ENCODE measurements around the gene CAPN15. TPM values are rescaled to one million over a fixed set of nuclear protein-coding genes. Genes with fewer than 3 reads are reported as not detected.

Gene CAPN15
- total RNA-seq, 2 experiments from 2014 or later = 76.4 to 81.2 TPM

DNA sequence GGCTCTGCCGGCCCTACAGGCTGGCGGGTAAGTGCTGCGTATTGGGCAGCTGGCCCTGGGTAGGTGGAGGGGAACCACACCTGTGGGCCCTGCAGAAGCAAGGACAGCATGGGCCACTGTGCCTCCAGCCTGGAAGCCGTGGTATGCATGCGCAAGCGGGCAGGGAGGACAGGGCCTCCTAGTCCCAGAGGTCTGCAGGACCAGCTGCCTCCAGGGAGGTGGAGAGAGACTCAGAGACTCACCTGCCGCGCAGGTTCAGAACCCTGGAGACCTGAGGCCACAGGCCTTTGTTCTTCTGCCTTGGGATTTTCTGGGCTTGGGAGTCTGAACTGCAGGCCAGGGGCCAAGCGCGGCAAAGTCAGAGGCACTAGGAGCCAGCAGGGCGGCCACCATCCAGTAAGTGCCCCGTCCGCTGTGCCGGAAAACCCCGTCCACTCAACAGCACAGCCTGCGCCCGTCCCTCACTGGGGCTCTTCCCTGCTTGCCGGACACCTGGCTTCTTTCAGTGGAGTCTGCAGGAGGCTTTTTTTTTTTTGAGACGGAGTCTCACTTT is 53.5 kb downstream of the CAPN15 start:
- ChIA-PET CTCF (no interaction called here), POLR2A (interaction anchor here (0.9 kb wide), 1 partner anchor 30 kb away, joined by 3 read pairs; no protein-coding TSS in a partner anchor)
- intact Hi-C loops (cut with micrococcal nuclease) = loop anchor here (10.0 kb wide), 1 partner anchor 84 kb away; the partner anchor contains the start of gene RHOT2
- TF ChIP-seq, protein P1, sequence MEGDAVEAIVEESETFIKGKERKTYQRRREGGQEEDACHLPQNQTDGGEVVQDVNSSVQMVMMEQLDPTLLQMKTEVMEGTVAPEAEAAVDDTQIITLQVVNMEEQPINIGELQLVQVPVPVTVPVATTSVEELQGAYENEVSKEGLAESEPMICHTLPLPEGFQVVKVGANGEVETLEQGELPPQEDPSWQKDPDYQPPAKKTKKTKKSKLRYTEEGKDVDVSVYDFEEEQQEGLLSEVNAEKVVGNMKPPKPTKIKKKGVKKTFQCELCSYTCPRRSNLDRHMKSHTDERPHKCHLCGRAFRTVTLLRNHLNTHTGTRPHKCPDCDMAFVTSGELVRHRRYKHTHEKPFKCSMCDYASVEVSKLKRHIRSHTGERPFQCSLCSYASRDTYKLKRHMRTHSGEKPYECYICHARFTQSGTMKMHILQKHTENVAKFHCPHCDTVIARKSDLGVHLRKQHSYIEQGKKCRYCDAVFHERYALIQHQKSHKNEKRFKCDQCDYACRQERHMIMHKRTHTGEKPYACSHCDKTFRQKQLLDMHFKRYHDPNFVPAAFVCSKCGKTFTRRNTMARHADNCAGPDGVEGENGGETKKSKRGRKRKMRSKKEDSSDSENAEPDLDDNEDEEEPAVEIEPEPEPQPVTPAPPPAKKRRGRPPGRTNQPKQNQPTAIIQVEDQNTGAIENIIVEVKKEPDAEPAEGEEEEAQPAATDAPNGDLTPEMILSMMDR (IDR thresholded peaks at IDR 0.05) = no peak
- Mint-ChIP-seq H3K9me3 (no peaks in the 10 kb centered on the region), H3K27me3 (no peaks in the 10 kb centered on the region), H3K27ac (no peak overlapping the region), H3K36me3 (ENCODE audit: low read depth) (no peaks in the 10 kb centered on the region), H3K4me1 (ENCODE audit: low read depth) (peaks cover 3% of the 10 kb centered on the region), H3K4me3 (no peak overlapping the region)
- no peak for DNase-seq
- ATAC-seq = no peak

DNA sequence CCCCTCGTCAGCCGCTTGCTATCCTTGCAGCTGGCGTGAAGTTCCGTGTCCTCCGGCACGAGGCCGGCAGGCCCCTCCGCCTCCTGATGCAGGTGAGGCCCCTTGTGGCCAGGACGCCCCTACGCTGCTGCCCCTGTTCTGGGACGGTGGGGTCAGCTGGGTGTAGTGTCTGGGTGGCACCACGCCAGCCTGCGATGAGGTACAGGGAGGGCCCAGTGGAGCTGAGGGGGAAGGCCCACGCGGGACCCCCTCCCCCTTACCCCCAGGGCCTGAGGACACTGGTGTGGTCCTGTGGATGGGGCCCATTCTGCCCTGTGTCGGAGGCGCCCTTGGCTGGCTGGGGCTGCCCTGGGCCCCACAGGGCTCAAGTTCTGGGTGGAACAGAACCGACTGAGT is 54.7 kb downstream of the CAPN15 start:
- H3K9me3 Mint-ChIP-seq = no peaks in the 10 kb centered on the region
- no peak for ATAC-seq
- no peak overlapping the region for H3K27ac Mint-ChIP-seq
- H3K4me1 Mint-ChIP-seq (ENCODE audit: low read depth) = peaks cover 3% of the 10 kb centered on the region
- ChIA-PET POLR2A (interaction anchor here (0.6 to 1.4 kb wide), 2 partner anchors 42 to 60 kb away, joined by 3 read pairs; no protein-coding TSS in a partner anchor), CTCF (no interaction called here)
- intact Hi-C loops (cut with micrococcal nuclease) = loop anchor here (10.0 kb wide), 1 partner anchor 83 kb away; the partner anchor contains the start of gene RHOT2
- H3K36me3 Mint-ChIP-seq (ENCODE audit: low read depth) = peaks cover under 1% of the 10 kb centered on the region
- TF ChIP-seq, protein P1 (IDR thresholded peaks at IDR 0.05) = no peak
- H3K4me3 Mint-ChIP-seq = no peak overlapping the region
- H3K27me3 Mint-ChIP-seq = no peaks in the 10 kb centered on the region
- no peak for DNase-seq

DNA sequence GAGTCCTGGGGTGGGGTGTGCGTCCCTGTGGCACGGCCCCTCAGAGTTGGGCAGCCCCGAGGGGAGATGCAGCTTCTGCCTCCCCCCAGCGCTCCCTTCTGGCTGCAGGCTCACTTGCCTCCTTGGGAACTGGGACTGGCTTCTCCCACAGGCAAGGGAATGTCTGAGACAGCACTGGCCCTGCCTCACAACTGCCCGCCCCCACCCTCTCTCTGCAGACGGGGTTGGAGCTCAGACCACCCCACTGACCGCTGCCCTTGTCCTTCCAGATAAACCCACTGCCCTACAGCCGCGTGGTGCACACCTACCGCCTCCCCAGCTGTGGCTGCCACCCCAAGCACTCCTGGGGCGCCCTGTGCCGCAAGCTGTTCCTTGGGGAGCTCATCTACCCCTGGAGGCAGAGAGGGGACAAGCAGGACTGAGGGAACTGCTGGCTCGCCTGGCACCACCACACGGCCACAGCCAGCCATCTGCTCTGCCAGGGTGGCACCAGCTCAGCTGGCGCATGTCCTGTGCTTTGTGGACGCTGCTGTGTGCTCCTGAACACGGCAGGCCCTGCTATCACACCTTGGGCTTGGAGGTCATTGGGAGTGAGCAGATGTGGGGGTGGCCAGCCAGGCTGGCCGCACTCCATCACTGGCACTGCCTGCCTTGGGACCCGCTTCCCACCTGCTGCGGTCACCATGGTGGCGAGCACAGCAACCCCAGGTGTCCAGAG is 55.3 kb downstream of the CAPN15 start:
- H3K36me3 Mint-ChIP-seq (ENCODE audit: low read depth) = peaks cover 4% of the 10 kb centered on the region
- peaks cover 6% of the 10 kb centered on the region for H3K4me1 Mint-ChIP-seq (ENCODE audit: low read depth)
- TF ChIP-seq, protein P1 (IDR thresholded peaks at IDR 0.05) = no peak
- DNase-seq = no peak
- POLR2A ChIA-PET = interaction anchor here (0.6 to 1.4 kb wide), 2 partner anchors 42 to 59 kb away, joined by 3 read pairs; no protein-coding TSS in a partner anchor
- intact Hi-C loops (cut with micrococcal nuclease) = loop anchor here (10.0 kb wide), 1 partner anchor 82 kb away; the partner anchor contains the start of gene RHOT2
- CTCF ChIA-PET = no interaction called here
- ATAC-seq = no peak
- no peaks in the 10 kb centered on the region for H3K9me3 Mint-ChIP-seq
- no peak overlapping the region for H3K4me3 Mint-ChIP-seq
- no peak overlapping the region for H3K27ac Mint-ChIP-seq
- H3K27me3 Mint-ChIP-seq = no peaks in the 10 kb centered on the region

DNA sequence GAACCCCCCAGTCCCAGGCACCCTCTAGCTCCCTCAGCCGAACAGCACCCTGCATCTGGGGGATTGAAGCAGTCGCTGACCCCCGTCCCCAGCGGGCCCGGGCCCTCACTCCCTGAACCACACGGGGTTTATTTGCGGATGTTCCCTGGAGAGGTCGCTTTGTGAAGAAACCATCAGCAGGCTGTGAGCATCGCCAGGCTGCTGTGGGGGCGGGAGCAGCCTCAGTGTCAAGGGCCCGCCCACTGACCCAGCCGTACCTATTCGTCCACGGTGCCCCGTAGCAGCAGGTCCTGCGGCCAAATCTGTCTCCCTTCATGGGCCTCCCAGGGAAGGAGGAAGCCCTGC is 55.9 kb downstream of the CAPN15 start:
- Mint-ChIP-seq H3K9me3 (no peaks in the 10 kb centered on the region), H3K36me3 (ENCODE audit: low read depth) (peaks cover 11% of the 10 kb centered on the region), H3K27me3 (no peaks in the 10 kb centered on the region), H3K4me1 (ENCODE audit: low read depth) (peaks cover 6% of the 10 kb centered on the region), H3K27ac (no peak overlapping the region), H3K4me3 (no peak overlapping the region)
- TF ChIP-seq, protein P1 (IDR thresholded peaks at IDR 0.05) = no peak
- CTCF ChIA-PET = no interaction called here
- intact Hi-C loops (cut with micrococcal nuclease) = loop anchor here (10.0 kb wide), 1 partner anchor 81 kb away; the partner anchor contains the start of gene RHOT2
- ATAC-seq (no peak), DNase-seq (no peak)
- POLR2A ChIA-PET = interaction anchor here (1.0 to 1.4 kb wide), 2 partner anchors 56 to 59 kb away, joined by 3 read pairs; partner anchors contain the start of gene CAPN15
